Loucy (cell line): ENCODE data around the gene WLS.

ENCODE experiments used
- CTCF ChIP-seq: fragments of 200-600 bp; sonication (generic); conservative IDR thresholded peaks from 2 replicates; pipeline ENCODE4 v1.5.1; 2014; ENCODE audit warnings: mild to moderate bottlenecking, antibody characterized with exemption, low read length
- EZH2phosphoT487 ChIP-seq: fragments of 200-600 bp; IDR thresholded peaks from 2 replicates; pipeline ENCODE4 v1.6.1; 2018; ENCODE audit warnings: antibody characterized with exemption, mild to moderate bottlenecking, moderate library complexity, borderline replicate concordance

- TF ChIP-seq CTCF (no peak), EZH2phosphoT487 (no peak)
Observed at GRCh38 chr1:68078647-68079046, 153.7 kb downstream of the WLS start.
